GM21825 (cell line): ENCODE data around the gene NSUN4.

ENCODE experiments used
- ATAC-seq: cut with Tn5 transposase; IDR thresholded peaks from one replicate; pipeline ENCODE4 v1.9.1; 2021; ENCODE audit warnings: mild to moderate bottlenecking, moderate library complexity; ENCODE audit not compliant: unreplicated experiment

Gene NSUN4

GRCh38 chr1:46404482-46405196 is 64.0 kb downstream of the NSUN4 start:
- no peak for ATAC-seq

- ATAC-seq, result no peak
These were observed 64.6 kb downstream of the NSUN4 start for GRCh38 chr1:46405197-46405555.

GRCh38 chr1:46405724-46406123 is 65.1 kb downstream of the NSUN4 start:
- no peak for ATAC-seq

- ATAC-seq, result no peak
These were observed 66.4 kb downstream of the NSUN4 start for GRCh38 chr1:46406881-46407608.

GRCh38 chr1:46407636-46408035 is 67.0 kb downstream of the NSUN4 start:
- no peak for ATAC-seq

- no peak for ATAC-seq
These were observed 67.9 kb downstream of the NSUN4 start for GRCh38 chr1:46408356-46409062.

- no peak for ATAC-seq
These were observed 68.4 kb downstream of the NSUN4 start for GRCh38 chr1:46409063-46409372.

GRCh38 chr1:46410156-46411009 is 69.8 kb downstream of the NSUN4 start:
- no peak for ATAC-seq

GRCh38 chr1:46411010-46411405 is 70.4 kb downstream of the NSUN4 start:
- ATAC-seq, result no peak
